Osteocyte (in vitro differentiated cells): ENCODE data around the gene SLC1A2. TPM values are rescaled to one million over a fixed set of nuclear protein-coding genes. Genes with fewer than 3 reads are reported as not detected.

ENCODE experiments used
- DNase-seq: peaks from one replicate; pipeline ENCODE4 v3.0.0; 2021; ENCODE audit warnings: mixed read lengths; ENCODE audit not compliant: unreplicated experiment; ENCODE audit errors: extremely low spot score
- H3K27ac Mint-ChIP-seq: one replicate; pipeline ENCODE4 v1.8.0; 2021; ENCODE audit warnings: mild to moderate bottlenecking, mixed read lengths; ENCODE audit not compliant: unreplicated experiment
- H3K27me3 Mint-ChIP-seq: one replicate; pipeline ENCODE4 v1.8.0; 2021; ENCODE audit warnings: mixed read lengths; ENCODE audit not compliant: unreplicated experiment
- H3K36me3 Mint-ChIP-seq: one replicate; pipeline ENCODE4 v1.8.0; 2021; ENCODE audit warnings: mixed read lengths; ENCODE audit not compliant: unreplicated experiment
- H3K4me1 Mint-ChIP-seq: one replicate; pipeline ENCODE4 v1.8.0; 2021; ENCODE audit warnings: mixed read lengths; ENCODE audit not compliant: unreplicated experiment
- H3K4me3 Mint-ChIP-seq: one replicate; pipeline ENCODE4 v1.8.0; 2021; ENCODE audit warnings: mild to moderate bottlenecking, moderate library complexity, mixed read lengths; ENCODE audit not compliant: unreplicated experiment
- H3K9me3 Mint-ChIP-seq: one replicate; pipeline ENCODE4 v1.8.0; 2021; ENCODE audit warnings: mixed read lengths; ENCODE audit not compliant: unreplicated experiment
- CTCF ChIP-seq: fragments of 200-600 bp; sonication (generic); IDR thresholded peaks from 2 replicates; pipeline ENCODE4 v1.5.0; 2021; ENCODE audit warnings: antibody characterized with exemption, mild to moderate bottlenecking, moderate library complexity
- total RNA-seq: library from RNA; stranded (reverse); gene quantifications from 2 replicates; pipeline ENCODE4 v1.2.1, GENCODE V29; 2021

Gene SLC1A2
- total RNA-seq, 1 donor from 2014 or later, result 0.32 TPM

GRCh38 chr11:35330156-35330889 is 89.0 kb downstream of the SLC1A2 start:
- no peaks in the 10 kb centered on the region for H3K27me3 Mint-ChIP-seq
- no peak for DNase-seq
- H3K9me3 Mint-ChIP-seq, result no peaks in the 10 kb centered on the region
- H3K4me1 Mint-ChIP-seq, result no peaks in the 10 kb centered on the region
- H3K4me3 Mint-ChIP-seq, result no peak overlapping the region
- no peaks in the 10 kb centered on the region for H3K36me3 Mint-ChIP-seq
- TF ChIP-seq CTCF, result no peak
- no peak overlapping the region for H3K27ac Mint-ChIP-seq

DNA sequence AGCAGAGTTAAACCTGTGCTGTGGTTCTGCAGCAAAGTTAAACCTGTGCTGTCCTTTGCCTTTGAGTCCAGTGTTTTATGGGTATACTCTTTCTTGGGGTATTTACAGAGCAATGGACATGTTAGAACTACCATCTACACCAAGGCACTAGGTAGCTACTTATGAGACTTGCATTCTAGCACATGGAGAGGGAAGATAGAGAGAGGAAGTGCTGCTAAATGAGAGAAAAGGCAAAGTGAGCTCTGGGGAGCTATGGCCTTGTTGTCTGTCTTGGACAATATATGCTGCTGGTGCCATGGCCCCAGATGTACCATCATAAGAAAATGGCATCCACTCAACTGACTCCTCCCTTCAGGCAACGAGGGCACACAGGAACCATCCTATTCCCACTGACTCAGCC is 91.5 kb downstream of the SLC1A2 start:
- Mint-ChIP-seq H3K4me3 (no peak overlapping the region), H3K4me1 (peaks cover 11% of the 10 kb centered on the region), H3K9me3 (no peaks in the 10 kb centered on the region), H3K36me3 (no peaks in the 10 kb centered on the region), H3K27me3 (no peaks in the 10 kb centered on the region), H3K27ac (no peak overlapping the region)
- TF ChIP-seq CTCF, result no peak
- DNase-seq, result no peak

GRCh38 chr11:35326266-35326879 is 93.0 kb downstream of the SLC1A2 start:
- H3K27me3 Mint-ChIP-seq, result no peaks in the 10 kb centered on the region
- peaks cover 14% of the 10 kb centered on the region for H3K4me1 Mint-ChIP-seq
- H3K27ac Mint-ChIP-seq, result no peak overlapping the region
- no peaks in the 10 kb centered on the region for H3K9me3 Mint-ChIP-seq
- DNase-seq, result no peak
- no peak for TF ChIP-seq CTCF
- no peaks in the 10 kb centered on the region for H3K36me3 Mint-ChIP-seq
- no peak overlapping the region for H3K4me3 Mint-ChIP-seq

- Mint-ChIP-seq H3K36me3 (no peaks in the 10 kb centered on the region), H3K9me3 (no peaks in the 10 kb centered on the region), H3K4me1 (peaks cover 14% of the 10 kb centered on the region), H3K4me3 (no peak overlapping the region), H3K27ac (no peak overlapping the region), H3K27me3 (no peaks in the 10 kb centered on the region)
- no peak for DNase-seq
- TF ChIP-seq CTCF, result no peak
Observed at GRCh38 chr11:35324981-35325380, 94.4 kb downstream of the SLC1A2 start.

DNA sequence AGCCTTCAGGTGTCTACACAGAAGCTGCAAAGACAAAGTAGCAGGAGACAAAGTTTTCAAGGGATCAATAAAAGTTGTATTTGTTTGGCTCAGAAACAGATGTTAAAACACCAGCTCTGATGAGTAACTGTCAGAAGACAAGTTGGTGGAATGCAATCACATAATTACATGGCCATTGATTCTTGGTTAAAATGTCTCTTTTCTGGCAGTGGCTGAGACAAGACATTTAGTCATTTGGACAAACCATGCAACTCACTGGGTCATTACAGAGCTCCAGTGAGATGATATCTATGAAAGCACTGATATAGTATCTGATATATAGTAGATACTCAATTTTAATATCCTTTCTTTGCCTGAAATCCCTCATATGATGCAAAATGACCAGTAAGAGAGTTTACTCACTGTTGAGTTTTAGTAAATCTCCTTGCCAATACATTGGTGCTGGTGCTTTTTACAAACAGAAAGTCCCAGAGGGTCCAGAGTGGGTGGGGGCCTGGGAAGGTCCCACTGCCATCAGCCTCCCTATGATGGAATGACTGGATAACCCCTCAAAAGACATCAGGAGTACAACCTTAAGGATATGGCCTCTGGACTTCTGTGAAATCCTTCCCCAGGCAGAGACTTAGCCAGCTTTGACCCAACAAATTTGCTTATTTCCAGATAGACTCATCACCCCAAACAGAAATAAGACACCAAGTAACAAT is 95.0 kb downstream of the SLC1A2 start:
- Mint-ChIP-seq H3K9me3 (no peaks in the 10 kb centered on the region), H3K27ac (no peak overlapping the region), H3K4me1 (peaks cover 15% of the 10 kb centered on the region), H3K36me3 (no peaks in the 10 kb centered on the region), H3K4me3 (no peak overlapping the region), H3K27me3 (no peaks in the 10 kb centered on the region)
- TF ChIP-seq CTCF, result no peak
- DNase-seq, result no peak
